OCI-LY1 (cell line): Measurements from ENCODE around the gene ZMYND10.
A peak's percentile ranks its signal among the peaks of the same experiment; 100 is the strongest.

Source experiments
- H2AFZ ChIP-seq: fragments of 200-600 bp; sonication (generic), shearing (Covaris generic); 2 replicates; pipeline ENCODE4 v1.6.0; 2014; ENCODE audit warnings: antibody characterized with exemption, mild to moderate bottlenecking, low read length
- H3F3A ChIP-seq: fragments of 200-600 bp; sonication (generic), shearing (Covaris generic); 2 replicates; pipeline ENCODE4 v1.6.0; 2014; ENCODE audit warnings: mild to moderate bottlenecking, antibody characterized with exemption, low read length, moderate library complexity; ENCODE audit not compliant: insufficient read depth
- H3K27ac ChIP-seq: fragments of 200-600 bp; sonication (generic); 2 replicates; pipeline ENCODE4 v1.5.1; 2014; ENCODE audit warnings: low read length, mixed run types, mild to moderate bottlenecking, low read depth; ENCODE audit not compliant: poor library complexity, severe bottlenecking
- H3K27me3 ChIP-seq: fragments of 200-600 bp; sonication (generic); 2 replicates; pipeline ENCODE4 v1.6.0; 2014; ENCODE audit warnings: antibody characterized with exemption, mild to moderate bottlenecking, low read length, moderate library complexity; ENCODE audit not compliant: insufficient read depth
- H3K36me3 ChIP-seq: fragments of 200-600 bp; sonication (generic); 2 replicates; pipeline ENCODE4 v1.6.1; 2014; ENCODE audit warnings: mild to moderate bottlenecking, antibody characterized with exemption, low read length, moderate library complexity, mixed read lengths; ENCODE audit not compliant: insufficient read depth
- H3K4me1 ChIP-seq: fragments of 200-600 bp; sonication (generic); 2 replicates; pipeline ENCODE4 v1.5.1; 2014; ENCODE audit warnings: mild to moderate bottlenecking, low read length, moderate library complexity; ENCODE audit not compliant: insufficient read depth, severe bottlenecking
- H3K4me2 ChIP-seq: fragments of 200-600 bp; sonication (generic), shearing (Covaris generic); 2 replicates; pipeline ENCODE4 v1.6.1; 2014; ENCODE audit warnings: low read length
- H3K4me3 ChIP-seq: fragments of 200-600 bp; sonication (generic); 2 replicates; pipeline ENCODE4 v1.5.1; 2014; ENCODE audit warnings: low read length, low read depth, mild to moderate bottlenecking, mixed read lengths; ENCODE audit not compliant: poor library complexity, severe bottlenecking
- H3K79me2 ChIP-seq: fragments of 200-600 bp; shearing (Covaris generic); 2 replicates; pipeline ENCODE4 v1.6.1; 2016; ENCODE audit warnings: mixed run types, low read length, mixed read lengths; ENCODE audit not compliant: insufficient read depth
- H3K9ac ChIP-seq: fragments of 200-600 bp; sonication (generic), shearing (Covaris generic); 2 replicates; pipeline ENCODE4 v1.6.1; 2014; ENCODE audit warnings: mild to moderate bottlenecking, low read length, mixed read lengths
- H3K9me2 ChIP-seq: fragments of 200-600 bp; sonication (generic), shearing (Covaris generic); 2 replicates; pipeline ENCODE4 v1.6.1; 2014; ENCODE audit warnings: low read depth, mild to moderate bottlenecking, low read length, mixed read lengths
- H3K9me3 ChIP-seq: fragments of 200-600 bp; shearing (Covaris generic); 2 replicates; pipeline ENCODE4 v1.6.1; 2014; ENCODE audit warnings: low read length, mixed read lengths
- H4K20me1 ChIP-seq: fragments of 200-600 bp; sonication (generic), shearing (Covaris generic); 2 replicates; pipeline ENCODE4 v1.6.0; 2016; ENCODE audit warnings: mild to moderate bottlenecking, low read length; ENCODE audit not compliant: insufficient read depth
- CTCF ChIP-seq: fragments of 200-600 bp; sonication (generic), shearing (Covaris generic); IDR thresholded peaks from 2 replicates; pipeline ENCODE4 v1.5.1; 2017; ENCODE audit warnings: mild to moderate bottlenecking, antibody characterized with exemption, low read length, moderate library complexity, mixed read lengths
- EZH2 ChIP-seq: fragments of 200-600 bp; sonication (generic), shearing (Covaris generic); IDR thresholded peaks from 2 replicates; pipeline ENCODE4 v1.8.0; 2017; ENCODE audit warnings: borderline replicate concordance, mixed run types, mild to moderate bottlenecking, antibody characterized with exemption, low read length, moderate library complexity, mixed read lengths

ZMYND10 gene

GRCh38 chr3:50333744-50334328 is 11.7 kb downstream of the ZMYND10 start:
- Histone ChIP-seq H3K4me3 (no peak overlapping the region), H3K9ac (peak overlapping the region; percentile 36; the same call in 1 of the 2 replicates), H2AFZ (no peak overlapping the region), H3K4me1 (peaks cover 46% of the 10 kb centered on the region), H4K20me1 (no peaks in the 10 kb centered on the region), H3K4me2 (peak overlapping the region; percentile 55), H3K9me3 (no peaks in the 10 kb centered on the region), H3K36me3 (peaks cover 50% of the 10 kb centered on the region), H3K27ac (peak overlapping the region; percentile 19), H3K79me2 (peaks cover 32% of the 10 kb centered on the region), H3K27me3 (no peaks in the 10 kb centered on the region), H3F3A (0 out of 2 replicates have a peak, but pooled peaks cover 3% of the 10 kb centered on the region), H3K9me2 (no peaks in the 10 kb centered on the region)
- TF ChIP-seq EZH2 = no peak
- TF ChIP-seq CTCF = no peak

GRCh38 chr3:50331364-50331907 is 14.1 kb downstream of the ZMYND10 start:
- Histone ChIP-seq H4K20me1 (no peaks in the 10 kb centered on the region), H3K9me3 (no peaks in the 10 kb centered on the region), H3K27ac (no peak overlapping the region), H3K9me2 (no peaks in the 10 kb centered on the region), H3F3A (no peaks in the 10 kb centered on the region), H3K27me3 (no peaks in the 10 kb centered on the region), H3K4me1 (peaks cover 49% of the 10 kb centered on the region), H3K4me2 (no peak overlapping the region), H3K4me3 (no peak overlapping the region), H3K9ac (no peak overlapping the region), H3K36me3 (peaks cover 47% of the 10 kb centered on the region), H2AFZ (no peak overlapping the region), H3K79me2 (peaks cover 35% of the 10 kb centered on the region)
- TF ChIP-seq EZH2 (no peak), CTCF (no peak)

- Histone ChIP-seq H3K4me1 (peaks cover 38% of the 10 kb centered on the region), H3K4me2 (no peak overlapping the region), H3K36me3 (peaks cover 53% of the 10 kb centered on the region), H4K20me1 (no peaks in the 10 kb centered on the region), H3K9me3 (no peaks in the 10 kb centered on the region), H3K79me2 (peaks cover 24% of the 10 kb centered on the region), H3K4me3 (no peak overlapping the region), H3K27ac (no peak overlapping the region), H3K27me3 (no peaks in the 10 kb centered on the region), H2AFZ (no peak overlapping the region), H3K9me2 (no peaks in the 10 kb centered on the region), H3F3A (no peaks in the 10 kb centered on the region), H3K9ac (no peak overlapping the region)
- TF ChIP-seq CTCF (no peak), EZH2 (no peak)
Observed at GRCh38 chr3:50330330-50330729, 15.2 kb downstream of the ZMYND10 start.
